Measurements from ENCODE around the gene CIC.

CIC gene

DNA sequence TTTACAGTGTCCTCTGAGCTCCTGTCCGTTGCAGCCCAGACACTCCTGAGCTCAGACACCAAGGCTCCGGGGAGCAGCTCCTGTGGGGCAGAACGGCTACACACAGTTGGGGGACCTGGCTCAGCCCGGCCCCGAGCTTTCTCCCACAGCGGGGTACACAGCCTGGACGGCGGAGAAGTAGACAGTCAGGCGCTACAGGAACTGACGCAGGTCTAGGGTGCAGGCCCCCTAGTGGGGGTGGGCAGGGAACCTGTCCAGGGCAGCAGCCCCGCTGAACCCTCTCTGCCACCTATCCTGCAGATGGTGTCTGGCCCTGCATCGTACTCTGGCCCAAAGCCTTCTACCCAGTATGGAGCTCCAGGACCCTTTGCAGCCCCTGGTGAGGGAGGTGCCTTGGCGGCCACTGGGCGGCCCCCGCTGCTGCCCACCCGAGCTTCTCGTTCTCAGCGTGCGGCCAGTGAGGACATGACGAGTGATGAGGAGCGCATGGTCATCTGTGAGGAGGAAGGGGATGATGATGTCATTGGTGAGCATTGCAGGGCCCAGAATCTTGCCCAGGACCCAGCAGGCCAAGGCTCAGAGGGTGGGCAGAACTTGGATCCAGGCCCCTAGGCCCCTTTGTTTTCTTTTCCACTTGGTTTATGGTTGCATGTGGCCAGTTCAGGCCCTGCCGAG is 20.0 kb downstream of the CIC start:
- no peak for DNase-seq (ENCODE audit: low read depth)

DNA sequence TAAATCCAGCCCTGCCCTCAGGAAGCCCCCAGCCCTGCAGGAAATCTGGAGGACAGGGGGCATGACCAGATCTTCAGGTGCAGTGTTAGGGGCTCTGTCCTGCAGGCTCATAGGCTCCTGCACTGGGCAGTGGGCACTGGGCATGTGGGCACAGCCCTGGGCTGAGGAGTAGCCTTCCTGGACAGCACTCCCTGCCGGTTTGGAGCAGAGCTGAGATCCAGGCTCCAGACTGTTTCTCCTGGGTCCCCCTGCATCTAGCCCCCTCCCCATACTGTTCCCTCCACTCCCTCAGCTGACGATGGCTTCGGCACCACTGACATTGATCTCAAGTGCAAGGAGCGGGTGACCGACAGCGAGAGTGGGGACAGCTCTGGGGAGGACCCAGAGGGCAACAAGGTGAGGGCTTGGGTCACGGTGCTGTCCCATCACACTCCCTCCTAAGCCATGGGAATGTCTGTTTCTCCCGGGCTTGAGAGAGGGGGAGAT is 20.5 kb downstream of the CIC start:
- no peak for DNase-seq (ENCODE audit: low read depth)

DNA sequence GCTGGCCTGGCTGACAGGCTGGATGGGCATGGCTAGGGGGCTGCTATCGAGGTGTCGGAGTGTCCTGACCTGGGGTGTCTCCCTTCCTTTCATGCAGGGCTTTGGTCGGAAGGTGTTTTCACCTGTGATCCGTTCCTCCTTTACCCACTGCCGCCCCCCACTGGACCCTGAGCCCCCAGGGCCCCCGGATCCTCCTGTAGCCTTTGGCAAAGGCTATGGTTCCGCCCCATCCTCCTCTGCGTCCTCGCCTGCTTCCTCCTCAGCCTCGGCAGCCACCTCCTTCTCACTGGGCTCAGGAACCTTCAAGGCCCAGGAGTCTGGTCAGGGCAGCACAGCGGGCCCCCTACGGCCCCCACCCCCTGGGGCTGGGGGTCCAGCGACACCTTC is 21.1 kb downstream of the CIC start:
- no peak for DNase-seq (ENCODE audit: low read depth)

- peak; percentile 37 for DNase-seq (ENCODE audit: low read depth)
Observed at GRCh38 chr19:42290523-42291434, 21.7 kb downstream of the CIC start.

DNA sequence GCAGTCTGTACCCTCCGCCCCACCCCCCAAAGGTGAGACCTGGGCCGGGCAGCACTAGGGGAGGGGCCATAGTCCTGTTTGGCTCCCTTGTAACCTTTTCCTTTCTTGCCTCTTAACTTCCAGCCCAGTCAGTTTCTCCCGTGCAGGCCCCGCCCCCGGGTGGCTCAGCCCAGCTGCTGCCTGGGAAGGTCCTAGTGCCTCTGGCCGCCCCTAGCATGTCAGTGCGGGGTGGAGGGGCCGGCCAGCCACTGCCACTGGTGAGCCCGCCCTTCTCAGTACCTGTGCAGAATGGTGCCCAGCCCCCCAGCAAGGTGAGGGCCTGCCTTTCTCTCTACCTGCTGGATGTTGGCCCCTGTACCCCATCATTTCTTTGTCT is 22.4 kb downstream of the CIC start:
- no peak for DNase-seq (ENCODE audit: low read depth)

- no peak for DNase-seq (ENCODE audit: low read depth)
Observed at GRCh38 chr19:42292042-42292960, 23.2 kb downstream of the CIC start.

GRCh38 chr19:42292963-42293362 is 23.9 kb downstream of the CIC start:
- DNase-seq (ENCODE audit: low read depth): no peak

DNA sequence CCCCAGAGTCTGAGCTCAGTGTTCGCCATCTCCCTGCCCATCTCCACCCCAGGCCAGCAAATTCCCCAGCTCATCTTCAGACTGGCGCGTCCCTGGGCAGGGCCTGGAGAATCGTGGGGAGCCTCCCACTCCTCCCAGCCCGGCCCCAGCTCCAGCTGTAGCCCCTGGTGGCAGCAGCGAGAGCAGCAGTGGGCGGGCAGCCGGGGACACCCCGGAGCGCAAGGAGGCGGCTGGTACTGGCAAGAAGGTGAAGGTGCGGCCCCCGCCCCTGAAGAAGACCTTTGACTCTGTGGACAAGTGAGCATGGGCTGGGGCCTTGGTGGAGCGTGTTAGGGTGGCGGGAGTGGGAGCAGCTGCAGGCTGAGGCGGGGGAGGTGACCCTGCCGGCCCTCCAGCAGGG is 24.5 kb downstream of the CIC start:
- DNase-seq (ENCODE audit: low read depth): no peak

DNA sequence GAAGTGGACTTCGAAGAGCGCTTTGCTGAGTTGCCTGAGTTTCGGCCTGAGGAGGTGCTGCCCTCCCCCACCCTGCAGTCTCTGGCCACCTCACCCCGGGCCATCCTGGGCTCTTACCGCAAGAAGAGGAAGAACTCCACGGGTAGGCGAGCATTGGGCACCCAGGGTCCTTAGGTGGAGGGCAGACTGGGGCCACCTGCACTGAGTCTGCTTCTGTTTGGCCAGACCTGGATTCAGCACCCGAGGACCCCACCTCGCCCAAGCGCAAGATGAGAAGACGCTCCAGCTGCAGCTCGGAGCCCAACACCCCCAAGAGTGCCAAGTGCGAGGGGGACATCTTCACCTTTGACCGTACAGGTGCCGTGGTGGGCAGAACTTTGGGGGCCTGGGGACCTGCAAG is 24.9 kb downstream of the CIC start:
- DNase-seq (ENCODE audit: low read depth): no peak

DNA sequence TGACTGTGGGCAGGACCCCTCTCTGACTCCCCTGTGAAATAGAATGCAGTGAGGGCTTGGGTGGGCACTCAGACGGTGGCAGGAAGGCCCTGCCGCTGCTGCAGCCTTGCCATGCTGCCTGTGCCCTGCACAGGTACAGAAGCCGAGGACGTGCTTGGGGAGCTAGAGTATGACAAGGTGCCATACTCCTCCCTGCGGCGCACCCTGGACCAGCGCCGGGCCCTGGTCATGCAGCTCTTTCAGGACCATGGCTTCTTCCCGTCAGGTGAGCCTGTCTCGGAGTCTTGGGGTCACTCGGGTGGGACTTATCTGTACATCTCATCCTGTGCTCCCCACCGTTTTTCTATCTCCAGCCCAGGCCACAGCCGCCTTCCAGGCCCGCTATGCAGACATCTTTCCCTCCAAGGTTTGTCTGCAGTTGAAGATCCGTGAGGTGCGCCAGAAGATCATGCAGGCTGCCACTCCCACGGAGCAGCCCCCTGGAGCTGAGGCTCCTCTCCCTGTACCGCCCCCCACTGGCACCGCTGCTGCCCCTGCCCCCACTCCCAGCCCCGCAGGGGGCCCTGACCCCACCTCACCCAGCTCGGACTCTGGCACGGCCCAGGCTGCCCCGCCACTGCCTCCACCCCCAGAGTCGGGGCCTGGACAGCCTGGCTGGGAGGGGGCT is 25.6 kb downstream of the CIC start:
- no peak for DNase-seq (ENCODE audit: low read depth)

- DNase-seq (ENCODE audit: low read depth): no peak
Observed at GRCh38 chr19:42295342-42295741, 26.3 kb downstream of the CIC start.

DNA sequence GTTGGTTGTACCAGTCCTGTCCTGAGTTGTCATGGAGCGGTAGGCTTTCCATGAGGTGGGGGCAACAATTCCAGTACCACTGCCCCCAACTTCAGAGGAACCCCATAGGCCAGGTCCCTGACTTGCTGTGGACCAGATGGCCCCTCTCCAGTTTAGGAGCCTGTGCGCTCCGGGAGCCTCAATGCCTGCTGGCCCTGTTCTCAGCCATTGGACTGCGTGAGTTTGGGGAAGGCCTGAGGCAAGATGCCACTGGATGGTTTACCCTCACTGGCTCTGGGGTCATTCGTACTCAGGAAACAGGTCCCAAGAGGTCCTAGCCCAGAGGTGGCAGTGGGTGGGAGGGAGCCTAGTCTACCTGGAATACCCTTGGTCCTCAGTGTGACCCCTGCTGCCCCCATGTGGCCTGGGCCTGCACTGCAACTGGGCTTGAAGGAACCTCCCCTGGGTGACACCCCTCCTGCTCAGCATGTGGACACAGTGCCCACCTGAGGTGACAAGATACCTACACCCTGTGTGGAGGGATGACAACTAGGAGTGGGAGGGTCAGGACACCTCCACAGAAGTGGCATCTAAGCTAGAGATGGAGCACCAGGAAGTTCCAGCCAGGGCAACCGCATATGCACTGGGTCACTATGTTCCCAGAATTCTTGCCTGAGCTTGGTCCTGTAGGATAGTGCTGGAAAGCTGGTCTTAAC is 26.9 kb downstream of the CIC start:
- DNase-seq (ENCODE audit: low read depth): peak; percentile 68

- no peak for DNase-seq (ENCODE audit: low read depth)
Observed at GRCh38 chr19:42297039-42297438, 28.0 kb downstream of the CIC start.

- peak; percentile 32 for DNase-seq (ENCODE audit: low read depth)
Observed at GRCh38 chr19:42301646-42302203, 32.7 kb downstream of the CIC start, which contains the start of gene PRR19. TSS of gene PRR19 (plus strand) at chr19:42302132. CDS start at chr19:42309585, 7,453 bp downstream.

DNA sequence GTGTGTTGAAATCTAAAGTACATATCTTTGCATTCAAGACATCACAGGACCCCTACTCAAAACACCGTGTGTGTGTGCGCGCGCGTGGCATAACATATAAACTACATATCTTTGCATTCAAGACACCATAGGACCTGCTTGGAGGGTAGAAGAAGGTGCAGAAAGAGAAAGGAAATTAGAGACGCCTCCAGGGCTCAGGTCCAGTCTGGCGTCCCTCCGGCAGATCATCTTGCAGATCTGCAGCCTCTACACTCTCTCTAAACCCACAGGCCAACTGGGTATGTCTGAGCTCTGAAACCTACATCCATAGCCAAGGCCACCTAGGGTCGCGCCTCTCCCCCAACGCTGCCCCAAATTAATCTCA is 34.0 kb downstream of the CIC start:
- no peak for DNase-seq (ENCODE audit: low read depth)

DNA sequence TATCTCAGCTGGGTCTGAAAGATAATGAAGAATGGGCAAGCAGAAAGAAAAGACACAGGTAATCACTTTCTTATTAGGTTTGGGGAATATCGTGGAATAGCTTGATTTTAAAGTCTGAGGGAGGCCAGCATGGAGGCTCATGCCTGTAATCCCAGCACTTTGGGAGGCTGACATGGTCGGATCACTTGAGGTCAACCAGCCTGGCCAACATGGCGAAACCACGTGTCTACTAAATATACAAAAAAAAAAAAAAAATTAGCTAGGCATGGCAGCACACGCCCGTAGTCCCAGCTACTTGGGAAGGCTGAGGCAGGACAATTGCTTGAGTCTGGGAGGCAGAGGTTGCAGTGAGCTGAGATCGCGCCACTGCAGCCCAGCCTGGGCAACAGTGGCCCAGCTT is 34.8 kb downstream of the CIC start:
- no peak for DNase-seq (ENCODE audit: low read depth)

DNA sequence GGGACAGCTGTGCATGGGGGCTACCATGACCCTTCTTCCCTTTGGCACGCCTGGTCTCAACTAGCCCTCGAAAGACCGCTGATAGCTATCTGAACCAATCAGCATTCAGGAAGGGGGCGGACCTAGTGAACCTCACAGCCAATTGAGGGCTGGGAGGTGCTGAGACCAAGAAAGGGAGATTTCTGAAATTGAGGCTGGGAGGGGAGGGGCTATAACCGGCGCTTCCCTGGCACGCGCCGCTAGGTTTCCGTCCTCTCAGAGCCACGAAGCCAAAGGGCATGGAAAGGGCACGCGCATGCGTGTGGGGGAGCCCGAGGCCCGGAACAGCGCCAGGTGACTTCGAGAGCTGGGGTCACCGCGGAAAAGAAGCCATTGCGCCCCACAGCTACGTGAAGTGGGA is 37.6 kb downstream of the CIC start:
- DNase-seq (ENCODE audit: low read depth): no peak

DNA sequence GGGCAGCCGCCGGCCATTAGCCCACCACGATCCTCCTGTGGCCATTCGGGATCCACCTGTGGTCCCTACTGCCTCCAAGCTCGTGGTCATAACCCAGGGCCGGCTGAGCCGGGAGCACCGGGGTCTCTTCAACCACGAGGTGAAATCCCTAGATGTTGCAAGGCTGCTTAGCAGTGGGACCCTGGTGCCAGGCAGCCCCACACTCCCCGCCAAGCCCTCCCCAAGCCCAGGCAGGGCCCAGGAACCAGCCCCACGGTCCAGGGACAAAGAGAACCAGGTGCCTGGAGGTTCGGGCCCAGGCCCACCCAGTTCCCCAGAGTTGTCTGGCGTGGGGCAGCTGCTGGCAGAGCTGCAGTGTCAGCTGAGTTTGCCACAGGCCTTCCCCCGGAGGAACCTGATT is 40.6 kb downstream of the CIC start:
- DNase-seq (ENCODE audit: low read depth): no peak

DNA sequence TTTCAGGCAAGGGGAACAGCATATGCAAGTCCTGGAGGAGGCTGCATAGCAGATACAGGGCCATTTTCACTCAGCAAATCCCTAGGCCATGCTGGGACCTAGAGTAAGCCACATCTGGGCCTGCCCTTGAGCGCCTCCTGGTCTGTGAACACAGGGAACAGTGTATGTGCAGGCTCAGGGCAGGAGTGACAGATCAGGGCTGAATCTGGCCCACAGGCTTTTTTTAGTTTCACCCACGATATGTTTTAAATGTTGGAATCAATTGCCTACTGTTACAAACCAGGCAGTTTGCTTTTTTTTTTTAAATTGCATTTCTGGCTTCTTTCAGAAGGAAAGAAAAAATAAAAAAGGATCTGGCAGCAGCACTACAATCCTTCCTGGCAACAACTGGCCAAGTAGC is 42.6 kb downstream of the CIC start:
- peak; percentile 22 for DNase-seq (ENCODE audit: low read depth)

- no peak for DNase-seq (ENCODE audit: low read depth)
Observed at GRCh38 chr19:42312370-42312769, 43.3 kb downstream of the CIC start.

Data from EH (cell line).